B cell (primary cell): ENCODE measurements around the gene NR4A2. TPM values are rescaled to one million over a fixed set of nuclear protein-coding genes. Genes with fewer than 3 reads are reported as not detected.

Experiments
- ATAC-seq: fragments of 200-7000 bp; cut with Tn5 transposase; one replicate; pipeline ENCODE4 v1.10.0; 2021; ENCODE audit warnings: low read depth, mild to moderate bottlenecking, moderate number of reproducible peaks, moderate library complexity
- CTCF ChIA-PET: fragments of 350-600 bp; sonication (Branson Sonifier 250); formaldehyde crosslinking; loops from one replicate; lab custom pipeline; 2021; ENCODE audit warnings: antibody characterized with exemption, inconsistent platforms; lab: Charles Lee
- POLR2A ChIA-PET: fragments of 350-600 bp; sonication (Branson Sonifier 250); formaldehyde crosslinking; loops from one replicate; lab custom pipeline; 2021; ENCODE audit warnings: antibody characterized with exemption; lab: Charles Lee
- DNase-seq: peaks from one replicate; pipeline ENCODE4 v3.0.0; 2013
- H2AFZ ChIP-seq: 2 replicates; pipeline ENCODE4 v1.6.1; 2012; ENCODE audit warnings: mild to moderate bottlenecking, low read depth, low read length; ENCODE audit not compliant: insufficient read depth, poor library complexity, severe bottlenecking
- H3K27ac ChIP-seq, 2 donors: 1 replicate in 1 of 2; 2 replicates in 1 of 2; pipeline ENCODE4 v1.5.1; 2012 to 2013; ENCODE audit warnings: low read length in 2 of 2, mild to moderate bottlenecking in 2 of 2, moderate library complexity in 1 of 2
- H3K27me3 ChIP-seq, 4 experiments: fragments of 200-600 bp in 1 of 4; sonication (generic) in 1 of 4; replicated peaks in 1 of 4; 1 replicate in 2 of 4; 2 replicates in 2 of 4; pipeline versions ENCODE4 v1.6.1 to v1.7.0; 2013 to 2016; ENCODE audit warnings: low read length in 3 of 4, mild to moderate bottlenecking in 2 of 4, mixed read lengths in 1 of 4, moderate library complexity in 1 of 4; ENCODE audit not compliant: insufficient read depth in 4 of 4, control insufficient read depth in 3 of 4; ENCODE audit errors: control extremely low read depth in 1 of 4
- H3K36me3 ChIP-seq, 2 experiments: replicated peaks in 1 of 2; 1 replicate in 1 of 2; 2 replicates in 1 of 2; pipeline versions ENCODE4 v1.6.1 to v1.7.1; 2013; ENCODE audit warnings: low read length in 1 of 2; ENCODE audit not compliant: insufficient read depth in 2 of 2, control insufficient read depth in 1 of 2; ENCODE audit errors: control extremely low read depth in 1 of 2, extremely low read depth in 1 of 2
- H3K4me1 ChIP-seq, 2 donors: fragments of 200-600 bp in 1 of 2; sonication (generic) in 1 of 2; 1 replicate in 1 of 2; 2 replicates in 1 of 2; pipeline versions ENCODE4 v1.5.1 to v1.6.1; 2013 to 2017; ENCODE audit warnings: low read length in 2 of 2; ENCODE audit not compliant: control insufficient read depth in 2 of 2, insufficient read depth in 2 of 2
- H3K4me2 ChIP-seq: replicated peaks from 2 replicates; pipeline ENCODE3; 2012; ENCODE audit warnings: mild to moderate bottlenecking, low read depth, low read length; ENCODE audit not compliant: poor library complexity, severe bottlenecking
- H3K4me3 ChIP-seq, 5 experiments: fragments of 200-600 bp in 1 of 5; sonication (generic) in 1 of 5; 1 replicate in 3 of 5; 2 replicates in 2 of 5; pipeline versions ENCODE4 v1.5.1 to v1.7.0; 2011 to 2016; ENCODE audit warnings: low read length in 4 of 5, mild to moderate bottlenecking in 4 of 5, low read depth in 2 of 5, control low read depth in 1 of 5, moderate library complexity in 1 of 5; ENCODE audit not compliant: insufficient read depth in 1 of 5; ENCODE audit errors: control extremely low read depth in 1 of 5, extremely low read depth in 1 of 5
- H3K79me2 ChIP-seq: fragments of 200-600 bp; sonication (generic); one replicate; pipeline ENCODE4 v1.6.0; 2016; ENCODE audit warnings: low read length; ENCODE audit not compliant: control insufficient read depth, insufficient read depth
- H3K9ac ChIP-seq: fragments of 200-600 bp; sonication (generic); 2 replicates; pipeline ENCODE4 v1.6.1; 2017; ENCODE audit warnings: mild to moderate bottlenecking, low read length, moderate library complexity
- H3K9me3 ChIP-seq, 3 donors: one replicate each; pipeline versions ENCODE4 v1.6.1 to v1.7.1; 2013; ENCODE audit warnings: low read length in 2 of 3; ENCODE audit not compliant: control insufficient read depth in 2 of 3, insufficient read depth in 1 of 3; ENCODE audit errors: control extremely low read depth in 1 of 3
- H4K20me1 ChIP-seq: 2 replicates; pipeline ENCODE4 v1.6.0; 2012; ENCODE audit warnings: mild to moderate bottlenecking, low read length; ENCODE audit not compliant: insufficient read depth, control insufficient read depth, poor library complexity, severe bottlenecking
- H3K27ac Mint-ChIP-seq: one replicate; pipeline ENCODE4 v1.8.0; 2021; ENCODE audit warnings: mixed read lengths
- H3K27me3 Mint-ChIP-seq: one replicate; pipeline ENCODE4 v1.8.0; 2021; ENCODE audit warnings: mixed read lengths
- H3K4me1 Mint-ChIP-seq: one replicate; pipeline ENCODE4 v1.8.0; 2021; ENCODE audit warnings: mixed read lengths
- H3K4me3 Mint-ChIP-seq: one replicate; pipeline ENCODE4 v1.8.0; 2021; ENCODE audit warnings: mixed read lengths
- H3K9me3 Mint-ChIP-seq: one replicate; pipeline ENCODE4 v1.8.0; 2022; ENCODE audit warnings: mixed read lengths; ENCODE audit not compliant: insufficient read depth
- CTCF ChIP-seq: fragments of 200-600 bp; IDR thresholded peaks from one replicate; pipeline ENCODE4 v1.8.0; 2022; ENCODE audit warnings: antibody characterized with exemption, mild to moderate bottlenecking
- EZH2 ChIP-seq: IDR thresholded peaks from 2 replicates; pipeline ENCODE4 v1.6.1; 2012; ENCODE audit warnings: borderline replicate concordance, low read depth, mild to moderate bottlenecking, moderate library complexity, low read length; ENCODE audit not compliant: insufficient read depth, poor library complexity, severe bottlenecking
- WGBS: methylation state at CpG from one replicate; pipeline ENCODE4 v1.1.5; 2013; ENCODE audit warnings: missing lambda C conversion rate; ENCODE audit not compliant: insufficient coverage; 5-methylcytosine and 5-hydroxymethylcytosine counted together
- intact Hi-C: fragments of 100-400 bp; cut with micrococcal nuclease; formaldehyde crosslinking; loops from one replicate; pipeline ENCODE4 v1.10.0; 2022
- polyA plus RNA-seq: library from polyadenylated mRNA; depleted of rRNA; stranded (reverse); fragments of >200 nt; gene quantifications from 2 replicates; pipeline ENCODE4 v1.2.3, GENCODE V29; 2012
- total RNA-seq, 2 donors: library from RNA; stranded (reverse); fragments of 120-200 nt in 1 of 2; gene quantifications; 1 replicate in 1 of 2; 2 replicates in 1 of 2; pipeline versions ENCODE4 v1.2.3 to v1.2.4, GENCODE V29; 2013 to 2022

The NR4A2 gene
- total and polyA plus RNA-seq, 2 donors (not counting 1 experiment from before 2014, with no cell fraction given): 30.6 to 177 TPM

- Histone ChIP-seq H2AFZ (no peak overlapping the region), H3K27ac (no peak overlapping the region), H3K36me3 (no peaks in the 10 kb centered on the region), H3K27me3 (no peaks in the 10 kb centered on the region), H3K79me2 (no peaks in the 10 kb centered on the region), H3K9me3 (no peaks in the 10 kb centered on the region), H4K20me1 (no peaks in the 10 kb centered on the region), H3K4me1 (peaks cover 21 to 23% of the 10 kb centered on the region in 2 donors), H3K9ac (no peak overlapping the region), H3K4me2 (no peak overlapping the region), H3K4me3 (no peak overlapping the region)
- DNase-seq (no peak), ATAC-seq (no peak)
- no peaks in the 10 kb centered on the region for H3K27me3 Mint-ChIP-seq
- H3K9me3 Mint-ChIP-seq: no peaks in the 10 kb centered on the region
- H3K4me1 Mint-ChIP-seq: peaks cover 37% of the 10 kb centered on the region
- no peak for TF ChIP-seq EZH2
- no peak for TF ChIP-seq CTCF
- H3K27ac Mint-ChIP-seq: no peak overlapping the region
- POLR2A ChIA-PET: no interaction called here
- 100% methylated on average over 1 of the region's 2 CpGs for WGBS
- CTCF ChIA-PET: no interaction called here
- intact Hi-C loops: no loop called here
- H3K4me3 Mint-ChIP-seq: no peak overlapping the region
Observed at GRCh38 chr2:156338578-156338977, 6.1 kb upstream of the NR4A2 start.
